Endometrium (tissue), 2 donors: Measurements from ENCODE around the gene GCA.
A peak's percentile ranks its signal among the peaks of the same experiment; 100 is the strongest.

ENCODE experiments used
- FAIRE-seq: peaks from 2 replicates; lab custom pipeline; 2012; peaks lifted over from hg19 to GRCh38; lab: Jason Lieb, UNC
- donor health status: control.
- donor health status: control.

GCA gene

GRCh38 chr2:162343824-162344616 is at the start of gene GCA:
Gene GCA, plus strand, starts transcription at chr2:162344132. Its CDS starts 117 bp downstream, at chr2:162344249.
- FAIRE-seq, result peak; percentile 94

- FAIRE-seq, result no peak
Measured at GRCh38 chr2:162295009-162295408, 48.9 kb upstream of the GCA start.

- FAIRE-seq, result peak; percentile 98
Measured at GRCh38 chr2:162297925-162298552, 45.9 kb upstream of the GCA start.

- FAIRE-seq, result no peak
Measured at GRCh38 chr2:162298669-162299335, 45.1 kb upstream of the GCA start.

- FAIRE-seq, result no peak
Measured at GRCh38 chr2:162300266-162300665, 43.7 kb upstream of the GCA start.

- peak; percentile 96 for FAIRE-seq
Measured at GRCh38 chr2:162301151-162301804, 42.7 kb upstream of the GCA start.

- no peak for FAIRE-seq
Measured at GRCh38 chr2:162301877-162302276, 42.1 kb upstream of the GCA start.

- FAIRE-seq, result no peak
Measured at GRCh38 chr2:162305901-162306300, 38.0 kb upstream of the GCA start.

GRCh38 chr2:162308747-162309503 is 35.0 kb upstream of the GCA start:
- no peak for FAIRE-seq

GRCh38 chr2:162312853-162313252 is 31.1 kb upstream of the GCA start:
- FAIRE-seq, result no peak

- FAIRE-seq, result no peak
Measured at GRCh38 chr2:162315938-162316337, 28.0 kb upstream of the GCA start.

- FAIRE-seq, result no peak
Measured at GRCh38 chr2:162316590-162316989, 27.3 kb upstream of the GCA start.

- no peak for FAIRE-seq
Measured at GRCh38 chr2:162317058-162317742, 26.7 kb upstream of the GCA start.

GRCh38 chr2:162317861-162318327 is 26.0 kb upstream of the GCA start:
- FAIRE-seq, result no peak

- FAIRE-seq, result no peak
Measured at GRCh38 chr2:162318328-162319180, 25.4 kb upstream of the GCA start, which contains the start of gene IFIH1. Gene IFIH1, minus strand, starts transcription at chr2:162318684. Its CDS starts 377 bp downstream, at chr2:162318307.

- no peak for FAIRE-seq
Measured at GRCh38 chr2:162320864-162321517, 22.9 kb upstream of the GCA start.

- no peak for FAIRE-seq
Measured at GRCh38 chr2:162324953-162325352, 19.0 kb upstream of the GCA start.

GRCh38 chr2:162327134-162327769 is 16.7 kb upstream of the GCA start:
- FAIRE-seq, result no peak

- no peak for FAIRE-seq
Measured at GRCh38 chr2:162327806-162328205, 16.1 kb upstream of the GCA start.
